ENCODE results near the gene ARRDC1. TPM values are rescaled to one million over a fixed set of nuclear protein-coding genes. Genes with fewer than 3 reads are reported as not detected.

ARRDC1 gene
- total RNA-seq, 1 donor from 2014 or later, result 12.9 TPM

- no peak for TF ChIP-seq EZH2phosphoT487 (IDR thresholded peaks at IDR 0.05)
- TF ChIP-seq CTCF (IDR thresholded peaks at IDR 0.05), result no peak
- TF ChIP-seq EZH2 (IDR thresholded peaks at IDR 0.05), result no peak
- Mint-ChIP-seq H3K36me3 (no peaks in the 10 kb centered on the region), H3K9me3 (no peaks in the 10 kb centered on the region), H3K27me3 (ENCODE audit: insufficient read depth, low read depth) (peaks cover 23% of the 10 kb centered on the region), H3K4me1 (peaks cover 29% of the 10 kb centered on the region), H3K4me3 (peak overlapping the region; percentile 39), H3K27ac (peak overlapping the region; percentile 35)
- H3K4me2 ChIP-seq, result no peak overlapping the region
- H3K9me3 ChIP-seq (ENCODE audit: low read depth), result no peaks in the 10 kb centered on the region
- H3K4me3 ChIP-seq, result no peak overlapping the region
- no peak overlapping the region for H2AFZ ChIP-seq (replicated peaks)
- no peak overlapping the region for H3K9ac ChIP-seq
- peak; percentile 48 for DNase-seq (ENCODE audit: low spot score)
- H3F3A ChIP-seq (ENCODE audit: low read depth), result peaks cover 14% of the 10 kb centered on the region
- H3K36me3 ChIP-seq, result no peaks in the 10 kb centered on the region
- H3K4me1 ChIP-seq, result peaks cover 14% of the 10 kb centered on the region
- H3K27ac ChIP-seq, result no peak overlapping the region
- H4K20me1 ChIP-seq (ENCODE audit: low read depth), result peaks cover 21% of the 10 kb centered on the region
- peaks cover 3% of the 10 kb centered on the region for H3K79me2 ChIP-seq (ENCODE audit: low read depth)
- H3K27me3 ChIP-seq, result peaks cover 28% of the 10 kb centered on the region
These were observed 2.8 kb upstream of the ARRDC1 start for GRCh38 chr9:137602661-137603060.

- Histone ChIP-seq H3F3A (ENCODE audit: low read depth) (peaks cover 14% of the 10 kb centered on the region), H3K4me2 (no peak overlapping the region), H4K20me1 (ENCODE audit: low read depth) (peaks cover 27% of the 10 kb centered on the region), H2AFZ (replicated peaks) (no peak overlapping the region), H3K79me2 (ENCODE audit: low read depth) (peaks cover 3% of the 10 kb centered on the region), H3K27ac (no peak overlapping the region), H3K9ac (no peak overlapping the region), H3K36me3 (no peaks in the 10 kb centered on the region), H3K27me3 (peaks cover 28% of the 10 kb centered on the region), H3K4me1 (peaks cover 14% of the 10 kb centered on the region), H3K4me3 (no peak overlapping the region), H3K9me3 (ENCODE audit: low read depth) (no peaks in the 10 kb centered on the region)
- Mint-ChIP-seq H3K4me3 (peak overlapping the region; percentile 76), H3K9me3 (no peaks in the 10 kb centered on the region), H3K4me1 (peaks cover 27% of the 10 kb centered on the region), H3K27me3 (ENCODE audit: insufficient read depth, low read depth) (peaks cover 26% of the 10 kb centered on the region), H3K36me3 (no peaks in the 10 kb centered on the region), H3K27ac (no peak overlapping the region)
- no peak for TF ChIP-seq EZH2 (IDR thresholded peaks at IDR 0.05)
- TF ChIP-seq EZH2phosphoT487 (IDR thresholded peaks at IDR 0.05), result no peak
- no peak for DNase-seq (ENCODE audit: low spot score)
These were observed 1.6 kb upstream of the ARRDC1 start for GRCh38 chr9:137603879-137604278.

- Histone ChIP-seq H3K79me2 (ENCODE audit: low read depth) (peaks cover 3% of the 10 kb centered on the region), H3K4me3 (peak overlapping the region; percentile 57), H3K36me3 (no peaks in the 10 kb centered on the region), H3K27me3 (peaks cover 28% of the 10 kb centered on the region), H3K4me1 (peaks cover 14% of the 10 kb centered on the region), H3K4me2 (peak overlapping the region; percentile 80), H3K9me3 (ENCODE audit: low read depth) (no peaks in the 10 kb centered on the region), H4K20me1 (ENCODE audit: low read depth) (peaks cover 30% of the 10 kb centered on the region), H3K9ac (no peak overlapping the region), H3F3A (ENCODE audit: low read depth) (peaks cover 14% of the 10 kb centered on the region), H3K27ac (no peak overlapping the region), H2AFZ (replicated peaks) (no peak overlapping the region)
- no peaks in the 10 kb centered on the region for H3K9me3 Mint-ChIP-seq
- peaks cover 29% of the 10 kb centered on the region for H3K27me3 Mint-ChIP-seq (ENCODE audit: insufficient read depth, low read depth)
- peak overlapping the region; percentile 76 for H3K4me3 Mint-ChIP-seq
- no peak overlapping the region for H3K27ac Mint-ChIP-seq
- H3K4me1 Mint-ChIP-seq, result peaks cover 27% of the 10 kb centered on the region
- peak; percentile 39 for DNase-seq (ENCODE audit: low spot score)
- no peaks in the 10 kb centered on the region for H3K36me3 Mint-ChIP-seq
- TF ChIP-seq EZH2 (IDR thresholded peaks at IDR 0.05) (no peak), CTCF (IDR thresholded peaks at IDR 0.05) (no peak), EZH2phosphoT487 (IDR thresholded peaks at IDR 0.05) (no peak)
These were observed 970 bp upstream of the ARRDC1 start for GRCh38 chr9:137604345-137605086.
